Stomach smooth muscle (tissue), 2 donors: Measurements from ENCODE around the gene ACOT13.
"Not testable (repeated sequence)": the region's sequence is repeated elsewhere in the genome, so short reads cannot be mapped to it uniquely, and the experiment has no call there.

ENCODE experiments used
- H3K27ac ChIP-seq: one replicate; pipeline ENCODE4 v1.7.0; 2013; ENCODE audit warnings: mild to moderate bottlenecking, low read length, inconsistent platforms
- H3K27me3 ChIP-seq, 2 donors: one replicate each; pipeline ENCODE4 v1.7.0; 2013; ENCODE audit warnings: low read length in 2 of 2; ENCODE audit not compliant: insufficient read depth in 2 of 2, control insufficient read depth in 1 of 2
- H3K36me3 ChIP-seq, 2 donors: one replicate each; pipeline ENCODE4 v1.7.0; 2013; ENCODE audit warnings: low read length in 2 of 2; ENCODE audit not compliant: control insufficient read depth in 2 of 2, insufficient read depth in 2 of 2
- H3K4me1 ChIP-seq: one replicate; pipeline ENCODE4 v1.7.0; 2013; ENCODE audit warnings: low read length; ENCODE audit not compliant: control insufficient read depth, insufficient read depth
- H3K4me3 ChIP-seq, 2 donors: one replicate each; pipeline ENCODE4 v1.7.0; 2013; ENCODE audit warnings: low read length in 2 of 2
- H3K9ac ChIP-seq, 2 donors: one replicate each; pipeline ENCODE4 v1.7.0; 2013; ENCODE audit warnings: low read length in 2 of 2, mild to moderate bottlenecking in 1 of 2
- H3K9me3 ChIP-seq, 2 donors: one replicate each; pipeline ENCODE4 v1.7.0; 2013; ENCODE audit warnings: low read length in 2 of 2; ENCODE audit not compliant: control insufficient read depth in 2 of 2
- donor health status: healthy.
- donor health status: Pancreatic carcinoma.

Gene ACOT13

GRCh38 chr6:24672620-24673182 lies 5.8 kb downstream of the ACOT13 start:
- no peak overlapping the region for H3K9ac ChIP-seq
- H3K36me3 ChIP-seq: no peaks in the 10 kb centered on the region
- no peak overlapping the region for H3K4me3 ChIP-seq
- no peaks in the 10 kb centered on the region for H3K27me3 ChIP-seq
- no peak overlapping the region for H3K27ac ChIP-seq
- peaks cover 9% of the 10 kb centered on the region for H3K4me1 ChIP-seq
- no peaks in the 10 kb centered on the region for H3K9me3 ChIP-seq

GRCh38 chr6:24673625-24674024 lies 6.7 kb downstream of the ACOT13 start:
- Histone ChIP-seq H3K9me3 (no peaks in the 10 kb centered on the region), H3K4me3 (no peak overlapping the region), H3K9ac (no peak overlapping the region), H3K27ac (no peak overlapping the region), H3K27me3 (no peaks in the 10 kb centered on the region), H3K36me3 (no peaks in the 10 kb centered on the region), H3K4me1 (peaks cover under 1% of the 10 kb centered on the region)

GRCh38 chr6:24678792-24679352 lies 12.0 kb downstream of the ACOT13 start:
- not testable (repeated sequence) for H3K27me3 ChIP-seq, H3K4me1 ChIP-seq, H3K27ac ChIP-seq, H3K36me3 ChIP-seq, H3K9ac ChIP-seq, H3K4me3 ChIP-seq, H3K9me3 ChIP-seq

DNA sequence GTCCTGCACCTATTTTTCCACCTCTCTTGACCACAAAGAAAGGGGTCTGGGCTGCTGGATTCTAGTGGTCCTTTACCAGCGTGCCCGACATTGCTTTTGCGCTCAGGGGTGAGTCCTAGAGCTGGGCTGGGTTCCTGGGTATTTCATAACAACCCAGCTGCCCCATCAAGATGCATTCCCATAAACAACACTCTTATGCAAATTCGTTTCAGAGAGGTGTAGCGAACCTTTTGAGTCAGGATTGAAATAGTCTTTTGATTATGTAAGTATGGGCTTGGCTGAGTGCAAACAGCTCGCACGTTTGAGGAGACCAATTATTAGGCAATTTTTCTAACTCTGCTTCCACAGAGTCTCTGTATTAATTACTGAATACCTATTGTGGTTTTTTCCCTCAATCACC lies 13.7 kb downstream of the ACOT13 start:
- Histone ChIP-seq H3K27ac (no peak overlapping the region), H3K4me3 (no peak overlapping the region), H3K9me3 (no peaks in the 10 kb centered on the region), H3K27me3 (no peaks in the 10 kb centered on the region), H3K9ac (no peak overlapping the region), H3K36me3 (no peaks in the 10 kb centered on the region), H3K4me1 (no peaks in the 10 kb centered on the region)

- no peak overlapping the region for H3K9ac ChIP-seq
- no peaks in the 10 kb centered on the region for H3K27me3 ChIP-seq
- no peaks in the 10 kb centered on the region for H3K9me3 ChIP-seq
- no peaks in the 10 kb centered on the region for H3K4me1 ChIP-seq
- H3K36me3 ChIP-seq: no peaks in the 10 kb centered on the region
- H3K4me3 ChIP-seq: no peak overlapping the region
- no peak overlapping the region for H3K27ac ChIP-seq
These were observed 16.7 kb downstream of the ACOT13 start for GRCh38 chr6:24683297-24684296.

- Histone ChIP-seq H3K27me3 (no peaks in the 10 kb centered on the region), H3K36me3 (no peaks in the 10 kb centered on the region), H3K4me3 (no peak overlapping the region), H3K9me3 (no peaks in the 10 kb centered on the region), H3K27ac (no peak overlapping the region), H3K4me1 (no peaks in the 10 kb centered on the region), H3K9ac (no peak overlapping the region)
These were observed 19.5 kb downstream of the ACOT13 start for GRCh38 chr6:24686408-24686807.

DNA sequence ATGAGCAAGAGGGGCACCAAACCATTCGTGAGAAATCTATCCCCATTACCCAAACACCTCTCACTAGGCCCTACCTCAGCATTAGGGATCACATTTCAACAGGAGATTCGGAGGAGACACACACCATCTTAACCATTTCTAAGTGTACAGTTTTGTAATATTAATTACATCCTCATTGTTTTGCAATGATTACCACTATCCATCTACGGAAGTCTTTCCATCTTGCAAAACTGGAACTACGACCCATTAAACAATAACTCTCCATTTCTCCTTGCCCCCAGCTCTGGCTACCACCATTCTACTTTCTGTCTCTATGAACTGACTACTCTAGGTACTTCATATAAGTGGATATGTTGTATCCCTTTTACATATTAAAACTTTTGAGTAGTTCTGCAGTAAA lies 20.1 kb downstream of the ACOT13 start:
- Histone ChIP-seq H3K9me3 (no peaks in the 10 kb centered on the region), H3K4me1 (no peaks in the 10 kb centered on the region), H3K27ac (no peak overlapping the region), H3K4me3 (no peak overlapping the region), H3K36me3 (no peaks in the 10 kb centered on the region), H3K27me3 (no peaks in the 10 kb centered on the region), H3K9ac (no peak overlapping the region)

GRCh38 chr6:24689964-24690363 lies 23.1 kb downstream of the ACOT13 start:
- Histone ChIP-seq H3K4me3 (no peak overlapping the region), H3K9ac (no peak overlapping the region), H3K4me1 (no peaks in the 10 kb centered on the region), H3K9me3 (no peaks in the 10 kb centered on the region), H3K27me3 (no peaks in the 10 kb centered on the region), H3K36me3 (no peaks in the 10 kb centered on the region), H3K27ac (no peak overlapping the region)

- Histone ChIP-seq H3K36me3 (no peaks in the 10 kb centered on the region), H3K9me3 (no peaks in the 10 kb centered on the region), H3K9ac (no peak overlapping the region), H3K4me1 (no peaks in the 10 kb centered on the region), H3K27ac (no peak overlapping the region), H3K4me3 (no peak overlapping the region), H3K27me3 (no peaks in the 10 kb centered on the region)
These were observed 23.7 kb downstream of the ACOT13 start for GRCh38 chr6:24690593-24690992.

DNA sequence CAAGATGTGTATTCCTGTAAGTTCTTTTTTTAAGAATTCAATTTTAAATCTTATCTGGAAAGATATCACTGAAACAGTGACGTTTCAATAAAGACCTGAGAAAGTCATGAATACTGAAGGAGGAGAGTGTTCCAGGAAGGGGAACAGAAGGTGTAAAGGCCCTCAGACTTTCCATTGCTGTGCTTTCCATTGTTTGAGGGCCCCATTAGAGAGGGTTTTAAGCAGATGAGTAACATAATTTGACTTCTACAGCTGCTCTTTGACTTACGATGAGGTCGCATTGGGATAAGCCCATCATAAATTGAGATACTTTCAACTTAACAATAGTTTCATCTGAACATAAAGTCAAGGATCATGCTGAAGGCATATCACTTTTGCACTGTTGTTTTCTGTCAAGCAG lies 24.7 kb downstream of the ACOT13 start:
- H3K27me3 ChIP-seq: no peaks in the 10 kb centered on the region
- no peaks in the 10 kb centered on the region for H3K36me3 ChIP-seq
- H3K4me1 ChIP-seq: no peaks in the 10 kb centered on the region
- no peak overlapping the region for H3K27ac ChIP-seq
- no peak overlapping the region for H3K9ac ChIP-seq
- H3K4me3 ChIP-seq: no peak overlapping the region
- H3K9me3 ChIP-seq: no peaks in the 10 kb centered on the region

GRCh38 chr6:24692003-24692402 lies 25.1 kb downstream of the ACOT13 start:
- Histone ChIP-seq H3K9me3 (no peaks in the 10 kb centered on the region), H3K4me3 (no peak overlapping the region), H3K4me1 (no peaks in the 10 kb centered on the region), H3K27ac (no peak overlapping the region), H3K36me3 (no peaks in the 10 kb centered on the region), H3K9ac (no peak overlapping the region), H3K27me3 (no peaks in the 10 kb centered on the region)
